LNCAP (cell line): Measurements from ENCODE around the gene C1orf115.

Experiments
- TF ChIP-seq, protein P1 (sequence below): fragments of 450-650 bp; IDR thresholded peaks from 2 replicates; pipeline ENCODE4 v1.5.1; 2017; ENCODE audit warnings: mild to moderate bottlenecking

C1orf115 gene

DNA sequence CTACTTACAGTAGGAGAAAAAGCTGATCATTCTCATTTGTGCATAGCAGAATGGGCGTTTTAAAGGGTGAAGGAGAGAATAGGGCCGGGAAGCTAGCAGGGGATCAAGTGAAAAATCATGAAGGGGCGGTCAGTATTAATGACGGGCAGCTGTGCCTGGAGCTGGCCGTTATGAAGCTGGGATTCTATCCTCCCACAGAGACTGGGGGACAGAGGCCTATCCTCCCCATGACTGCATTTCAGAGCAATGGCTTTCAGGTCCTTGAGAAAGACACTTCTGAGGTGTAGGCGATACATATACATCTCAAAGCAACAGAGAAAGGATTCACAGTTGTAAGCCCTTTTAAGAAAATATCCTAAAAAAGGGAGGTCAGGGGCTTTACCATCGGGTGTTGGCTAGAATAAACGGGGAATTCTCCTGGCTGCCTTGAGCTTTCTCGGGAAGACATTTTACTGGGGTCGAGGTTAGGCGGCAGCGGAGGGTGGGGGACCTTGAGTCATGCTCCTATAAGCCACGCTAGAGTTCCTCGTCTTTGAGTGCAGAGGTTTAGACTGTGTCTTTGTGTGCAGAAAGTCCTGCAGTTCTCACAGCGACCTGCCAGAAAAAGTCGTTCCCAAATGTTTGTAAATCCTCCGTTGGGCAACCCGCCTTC, 57.4 kb downstream of the C1orf115 start:
- TF ChIP-seq, protein P1, sequence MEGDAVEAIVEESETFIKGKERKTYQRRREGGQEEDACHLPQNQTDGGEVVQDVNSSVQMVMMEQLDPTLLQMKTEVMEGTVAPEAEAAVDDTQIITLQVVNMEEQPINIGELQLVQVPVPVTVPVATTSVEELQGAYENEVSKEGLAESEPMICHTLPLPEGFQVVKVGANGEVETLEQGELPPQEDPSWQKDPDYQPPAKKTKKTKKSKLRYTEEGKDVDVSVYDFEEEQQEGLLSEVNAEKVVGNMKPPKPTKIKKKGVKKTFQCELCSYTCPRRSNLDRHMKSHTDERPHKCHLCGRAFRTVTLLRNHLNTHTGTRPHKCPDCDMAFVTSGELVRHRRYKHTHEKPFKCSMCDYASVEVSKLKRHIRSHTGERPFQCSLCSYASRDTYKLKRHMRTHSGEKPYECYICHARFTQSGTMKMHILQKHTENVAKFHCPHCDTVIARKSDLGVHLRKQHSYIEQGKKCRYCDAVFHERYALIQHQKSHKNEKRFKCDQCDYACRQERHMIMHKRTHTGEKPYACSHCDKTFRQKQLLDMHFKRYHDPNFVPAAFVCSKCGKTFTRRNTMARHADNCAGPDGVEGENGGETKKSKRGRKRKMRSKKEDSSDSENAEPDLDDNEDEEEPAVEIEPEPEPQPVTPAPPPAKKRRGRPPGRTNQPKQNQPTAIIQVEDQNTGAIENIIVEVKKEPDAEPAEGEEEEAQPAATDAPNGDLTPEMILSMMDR, result no peak

DNA sequence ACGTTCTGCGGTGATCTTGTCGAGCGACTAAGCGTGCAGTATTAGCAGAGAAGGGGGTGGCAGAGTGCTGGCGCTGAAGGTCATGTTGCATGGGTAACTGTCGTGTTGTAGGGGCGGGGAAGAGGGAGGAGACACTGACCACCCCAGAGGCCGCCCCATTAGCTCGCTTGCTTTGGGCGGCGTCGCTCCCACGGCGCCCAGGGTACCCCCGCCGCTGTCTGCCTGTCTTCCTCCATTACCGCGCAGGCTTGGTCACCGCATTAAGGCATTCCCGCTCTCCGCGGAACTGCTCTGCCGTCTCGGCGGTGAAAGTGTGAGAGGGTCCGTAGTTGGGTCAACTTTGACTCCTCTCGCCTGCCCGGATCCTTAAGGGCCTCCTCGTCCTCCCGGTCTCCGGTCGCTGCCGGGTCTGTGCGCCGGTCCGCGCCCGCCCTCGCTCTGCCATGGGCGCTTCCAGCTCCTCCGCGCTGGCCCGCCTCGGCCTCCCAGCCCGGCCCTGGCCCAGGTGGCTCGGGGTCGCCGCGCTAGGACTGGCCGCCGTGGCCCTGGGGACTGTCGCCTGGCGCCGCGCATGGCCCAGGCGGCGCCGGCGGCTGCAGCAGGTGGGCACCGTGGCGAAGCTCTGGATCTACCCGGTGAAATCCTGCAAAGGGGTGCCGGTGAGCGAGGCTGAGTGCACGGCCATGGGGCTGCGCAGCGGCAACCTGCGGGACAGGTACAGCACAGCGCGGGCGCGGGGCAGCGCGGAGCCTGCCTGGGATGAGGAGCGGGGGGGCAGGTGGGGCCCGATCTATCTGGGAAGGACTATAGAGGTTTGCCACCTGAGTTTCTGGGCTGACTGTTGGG, 58.1 kb downstream of the C1orf115 start, which contains the start of gene MTARC2:
TSS of gene MTARC2 (plus strand) at position 234 of the 846 bp plus-strand sequence. CDS start at position 444, 210 bp downstream.
- TF ChIP-seq, protein P1, result no peak
